HG03045 (cell line): ENCODE data around the gene GRIN2A.

Source experiments
- ATAC-seq: cut with Tn5 transposase; IDR thresholded peaks from one replicate; pipeline ENCODE4 v1.9.1; 2021; ENCODE audit warnings: mild to moderate bottlenecking, moderate library complexity; ENCODE audit not compliant: unreplicated experiment

The GRIN2A gene

GRCh38 chr16:9708972-9709620 is 473.1 kb downstream of the GRIN2A start:
- no peak for ATAC-seq

DNA sequence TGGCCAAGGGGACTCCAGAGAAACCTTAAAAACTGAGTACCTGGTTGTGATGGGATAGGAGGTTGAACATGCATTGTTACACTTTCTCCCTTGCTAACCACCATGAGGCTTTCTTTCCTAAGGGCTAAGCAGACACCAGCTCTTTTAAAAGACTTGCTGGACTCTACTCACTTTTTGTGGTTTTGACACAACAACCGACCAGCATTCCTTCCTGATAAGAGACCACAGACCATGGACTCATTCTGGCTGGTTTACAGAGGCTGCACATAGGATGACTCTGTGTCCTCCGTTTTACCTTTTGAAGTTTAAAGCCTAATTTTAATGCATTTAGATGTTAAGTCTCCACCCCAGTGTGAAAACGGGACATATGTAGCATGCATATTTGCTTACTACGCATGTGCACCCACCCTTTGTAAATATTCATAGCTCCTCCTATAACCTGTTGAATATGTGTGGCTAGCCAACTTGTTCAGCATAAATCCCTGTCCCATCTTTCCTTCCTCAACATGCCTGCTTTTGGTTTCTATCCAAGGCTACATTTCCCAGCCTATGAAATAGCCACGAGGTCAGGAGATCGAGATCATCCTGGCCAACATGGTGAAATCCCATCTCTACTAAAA is 475.9 kb downstream of the GRIN2A start:
- ATAC-seq, result no peak

DNA sequence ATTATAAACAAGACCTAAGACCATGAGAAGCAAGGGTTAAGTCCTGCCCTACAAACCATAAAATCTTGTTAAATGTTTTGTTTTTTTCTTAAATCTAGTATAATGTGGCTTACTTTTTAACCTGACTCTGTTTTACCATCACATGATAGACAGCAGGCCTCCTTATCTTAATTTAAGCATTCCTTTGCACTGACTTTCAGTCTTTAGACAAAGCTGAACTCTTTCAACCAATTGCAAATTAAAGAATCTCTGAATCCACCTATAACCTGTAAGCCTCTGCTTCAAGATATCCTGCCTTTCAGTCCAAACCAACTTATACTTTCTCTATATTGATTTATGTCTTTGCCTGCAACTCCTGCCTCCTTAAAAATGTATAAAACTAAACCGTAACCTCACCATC is 478.5 kb downstream of the GRIN2A start:
- ATAC-seq, result no peak
